GM18526 (cell line): Measurements from ENCODE around the gene TCAIM.

Source experiments
- POLR2A ChIP-seq: IDR thresholded peaks from 3 replicates; pipeline ENCODE4 v1.6.1; 2011; ENCODE audit not compliant: insufficient read length; ENCODE audit errors: extremely low read depth

The TCAIM gene

GRCh38 chr3:44446929-44447328 is 108.4 kb downstream of the TCAIM start:
- no peak for TF ChIP-seq POLR2A

DNA sequence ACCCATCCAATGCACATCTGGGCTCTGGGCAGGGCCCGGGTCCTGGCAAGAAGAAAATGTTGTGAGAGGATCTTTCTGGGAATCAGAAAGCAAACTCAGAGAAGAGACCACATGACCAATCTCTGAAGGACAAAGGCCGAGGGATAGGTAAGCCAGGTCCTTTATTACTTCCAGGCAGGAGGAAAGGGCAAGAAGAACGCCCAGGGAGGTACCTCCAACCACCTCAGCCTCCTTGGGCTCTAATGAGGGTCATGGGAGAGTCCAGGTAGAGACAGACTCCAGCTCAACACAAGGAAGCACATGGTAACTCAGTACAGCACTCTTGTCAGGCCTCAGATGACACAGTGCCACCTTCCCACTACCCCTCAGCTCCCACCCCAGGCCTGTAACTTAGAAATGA is 112.9 kb downstream of the TCAIM start:
- no peak for TF ChIP-seq POLR2A

- no peak for TF ChIP-seq POLR2A
Observed at GRCh38 chr3:44454258-44454657, 115.7 kb downstream of the TCAIM start.

- no peak for TF ChIP-seq POLR2A
Observed at GRCh38 chr3:44455318-44455717, 116.8 kb downstream of the TCAIM start.
